Activated naive CD8-positive, alpha-beta T cell treated with anti-CD3 and anti-CD28 coated beads for 36 hours (primary cell): ENCODE results near the gene DIDO1. TPM values are rescaled to one million over a fixed set of nuclear protein-coding genes. Genes with fewer than 3 reads are reported as not detected.

Source experiments
- DNase-seq: peaks from one replicate; pipeline ENCODE4 v3.0.0; 2021
- H3K27ac Mint-ChIP-seq: one replicate; pipeline ENCODE4 v1.8.0; 2022; ENCODE audit warnings: mild to moderate bottlenecking, moderate library complexity, mixed read lengths
- H3K27me3 Mint-ChIP-seq: one replicate; pipeline ENCODE4 v1.8.0; 2022; ENCODE audit warnings: mild to moderate bottlenecking, mixed read lengths
- H3K36me3 Mint-ChIP-seq: one replicate; pipeline ENCODE4 v1.8.0; 2021; ENCODE audit warnings: mild to moderate bottlenecking, mixed read lengths
- H3K4me1 Mint-ChIP-seq: one replicate; pipeline ENCODE4 v1.8.0; 2021; ENCODE audit warnings: mixed read lengths
- H3K4me3 Mint-ChIP-seq: one replicate; pipeline ENCODE4 v1.8.0; 2022; ENCODE audit warnings: mild to moderate bottlenecking, moderate library complexity, mixed read lengths
- H3K9me3 Mint-ChIP-seq: one replicate; pipeline ENCODE4 v1.8.0; 2022; ENCODE audit warnings: mixed read lengths
- total RNA-seq, 2 experiments: library from RNA; stranded (reverse); gene quantifications; one replicate each; pipeline ENCODE4 v1.2.3, GENCODE V29; 2021

Gene DIDO1
- total RNA-seq, 2 experiments from 2014 or later = 46.3 to 47.2 TPM

DNA sequence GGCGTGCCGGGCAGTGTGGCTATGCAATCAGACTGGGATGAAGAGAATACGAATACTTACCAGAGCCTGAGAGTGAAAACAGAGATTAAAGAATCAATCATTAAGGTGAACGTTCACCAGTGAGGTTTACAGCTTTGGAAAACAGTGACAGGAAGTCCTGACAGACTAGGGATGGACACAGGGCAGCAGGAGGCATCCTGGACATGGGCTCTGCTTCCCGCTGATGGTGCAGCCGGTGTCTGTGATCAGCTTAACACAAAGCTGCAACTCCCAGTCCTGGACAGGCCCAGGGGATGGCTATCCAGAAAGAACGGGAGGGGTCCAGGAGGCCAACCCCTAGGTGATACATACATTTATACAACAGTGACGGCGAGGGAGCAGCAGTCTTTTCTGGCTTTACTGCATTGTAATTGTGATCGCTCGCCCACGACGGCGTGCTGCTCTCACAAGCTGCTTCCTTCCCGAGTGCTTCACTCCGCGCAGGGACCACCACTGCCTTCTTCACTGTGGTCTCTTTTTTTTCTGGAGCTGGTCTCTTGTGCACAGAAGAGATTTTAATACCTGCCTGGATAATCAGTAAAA is 20.7 kb downstream of the DIDO1 start:
- Mint-ChIP-seq H3K27me3 (no peaks in the 10 kb centered on the region), H3K4me3 (no peak overlapping the region), H3K36me3 (peaks cover 46% of the 10 kb centered on the region), H3K9me3 (no peaks in the 10 kb centered on the region), H3K4me1 (peaks cover 33% of the 10 kb centered on the region), H3K27ac (no peak overlapping the region)
- no peak for DNase-seq

DNA sequence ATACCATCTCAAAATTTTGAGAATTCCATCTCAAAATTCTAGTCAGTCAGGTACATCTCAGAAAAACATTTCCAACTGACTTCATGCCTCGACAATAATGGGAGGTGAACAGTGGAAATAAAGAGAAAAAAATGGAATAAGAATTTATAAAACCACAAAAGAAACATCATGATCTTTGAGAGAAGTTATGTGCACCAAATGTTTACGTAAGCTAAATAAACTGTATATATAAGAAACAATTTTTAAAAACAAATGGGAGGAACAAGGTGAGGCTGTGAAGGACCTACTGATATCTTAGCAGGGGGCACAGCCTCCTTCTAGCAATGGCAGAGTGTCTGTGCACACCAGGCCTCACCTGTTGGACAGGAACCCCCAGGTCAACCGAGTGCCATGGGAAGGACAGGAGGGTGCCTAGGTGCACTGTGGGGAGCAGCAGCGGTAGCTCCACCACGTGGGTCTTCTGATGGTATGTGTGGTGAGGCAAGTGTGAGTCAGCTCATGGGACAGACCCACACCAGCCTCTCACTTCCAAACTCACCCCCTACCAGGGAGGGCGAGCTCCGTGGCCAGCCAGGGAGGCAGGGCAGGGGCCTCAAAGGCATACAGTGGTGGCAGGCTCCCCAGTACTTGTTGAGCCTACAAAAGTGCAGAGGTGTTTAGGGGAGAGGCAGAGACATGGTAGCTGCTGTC is 23.2 kb downstream of the DIDO1 start:
- peaks cover 35% of the 10 kb centered on the region for H3K36me3 Mint-ChIP-seq
- no peaks in the 10 kb centered on the region for H3K27me3 Mint-ChIP-seq
- H3K4me1 Mint-ChIP-seq = peaks cover 48% of the 10 kb centered on the region
- H3K27ac Mint-ChIP-seq = no peak overlapping the region
- H3K4me3 Mint-ChIP-seq = no peak overlapping the region
- DNase-seq = no peak
- H3K9me3 Mint-ChIP-seq = no peaks in the 10 kb centered on the region

DNA sequence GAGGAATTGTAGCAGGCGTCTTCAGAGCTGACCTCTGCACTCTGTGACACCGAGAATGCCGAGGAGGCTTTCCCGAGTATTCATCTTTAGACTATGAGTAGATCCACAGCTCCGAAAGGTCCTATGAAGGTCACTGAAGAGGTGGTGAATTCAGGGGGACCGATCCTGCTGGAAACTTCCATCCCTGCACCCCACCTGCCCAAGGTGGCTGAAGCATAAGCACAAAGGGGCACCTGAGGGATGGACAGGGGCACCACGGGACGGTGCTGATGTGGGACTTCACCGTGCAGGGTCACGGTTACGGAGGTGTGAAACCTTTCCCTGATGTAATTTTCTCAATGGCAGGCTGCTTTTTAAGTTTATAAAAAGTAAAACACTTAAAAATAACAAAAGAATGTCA is 24.4 kb downstream of the DIDO1 start:
- Mint-ChIP-seq H3K27me3 (no peaks in the 10 kb centered on the region), H3K36me3 (peaks cover 30% of the 10 kb centered on the region)

DNA sequence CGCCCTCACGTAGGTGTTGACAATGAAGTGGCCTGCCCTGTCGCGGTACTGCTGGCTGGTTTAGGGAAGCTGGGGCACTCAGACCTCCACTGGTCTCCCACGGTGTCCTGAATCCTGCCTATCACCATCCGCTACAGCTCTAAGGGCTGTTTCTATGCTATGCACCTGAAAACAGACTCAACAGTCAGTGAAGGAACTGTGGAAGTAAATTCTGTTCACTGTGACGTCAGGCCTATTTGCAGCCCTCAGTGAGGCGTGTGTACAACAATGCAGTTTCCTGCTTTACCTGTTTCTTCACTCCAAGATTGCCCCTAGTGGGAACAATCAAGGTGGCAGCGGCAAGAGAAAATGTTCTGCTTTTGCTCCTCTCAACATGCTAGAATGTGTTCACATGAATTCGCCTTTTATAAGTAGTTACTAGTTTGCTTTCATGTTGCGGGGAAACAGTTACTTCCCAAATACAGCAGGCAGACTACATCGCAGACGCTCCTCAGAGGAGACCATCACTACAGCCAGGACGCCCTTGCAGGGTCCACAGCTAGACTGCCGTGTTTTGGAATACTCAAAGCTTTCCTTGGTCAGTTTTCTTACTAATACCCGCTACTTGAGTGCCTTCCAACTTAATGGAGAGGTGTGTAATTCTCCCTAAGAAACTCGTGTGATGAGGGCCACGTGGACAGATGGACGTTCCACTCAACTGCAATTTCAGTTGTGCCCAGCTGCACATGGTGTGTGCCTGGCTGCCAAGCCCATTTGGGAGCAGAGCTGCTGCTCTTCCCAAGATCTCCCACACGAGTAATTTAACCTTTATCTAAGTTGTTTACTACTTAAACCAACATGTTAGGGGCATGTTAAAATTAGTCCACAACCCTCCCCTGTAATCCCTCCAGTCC is 25.4 kb downstream of the DIDO1 start:
- no peaks in the 10 kb centered on the region for H3K27me3 Mint-ChIP-seq
- H3K36me3 Mint-ChIP-seq = peaks cover 28% of the 10 kb centered on the region
- peak overlapping the region; percentile 31 for H3K27ac Mint-ChIP-seq
- H3K4me1 Mint-ChIP-seq = peaks cover 45% of the 10 kb centered on the region
- H3K9me3 Mint-ChIP-seq = no peaks in the 10 kb centered on the region
- no peak overlapping the region for H3K4me3 Mint-ChIP-seq
- no peak for DNase-seq

More for the DNA sequence above, 24.4 kb downstream of the DIDO1 start:
- Mint-ChIP-seq H3K4me1 (peaks cover 45% of the 10 kb centered on the region), H3K4me3 (no peak overlapping the region), H3K9me3 (no peaks in the 10 kb centered on the region), H3K27ac (peak overlapping the region; percentile 31)
- no peak for DNase-seq

GRCh38 chr20:62900052-62900691 is 26.1 kb downstream of the DIDO1 start:
- DNase-seq = peak; percentile 78
- Mint-ChIP-seq H3K36me3 (peaks cover 27% of the 10 kb centered on the region), H3K4me1 (peaks cover 45% of the 10 kb centered on the region), H3K4me3 (peak overlapping the region; percentile 59), H3K9me3 (no peaks in the 10 kb centered on the region), H3K27me3 (no peaks in the 10 kb centered on the region), H3K27ac (peak overlapping the region; percentile 68)

DNA sequence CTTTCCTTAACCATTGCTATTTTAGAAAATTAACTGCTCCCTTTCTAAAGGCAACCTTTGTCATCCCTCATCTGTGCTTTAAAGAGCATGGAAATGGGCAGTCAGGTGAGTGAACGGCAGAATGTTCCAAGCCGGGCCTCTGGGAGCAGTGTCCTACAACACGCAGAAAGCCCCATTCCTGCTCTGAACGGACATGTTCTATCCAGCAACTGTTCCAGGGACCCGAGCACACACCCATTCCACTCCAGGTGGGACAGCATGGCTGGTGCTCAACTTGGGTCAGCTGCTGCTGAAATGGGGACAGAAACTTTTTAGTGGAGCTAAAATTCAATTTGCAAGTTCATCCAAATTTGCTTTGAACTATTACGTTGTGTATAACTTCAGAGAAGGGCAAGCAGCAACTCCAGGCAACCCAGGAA is 26.7 kb downstream of the DIDO1 start:
- DNase-seq = no peak
- peaks cover 45% of the 10 kb centered on the region for H3K4me1 Mint-ChIP-seq
- no peaks in the 10 kb centered on the region for H3K9me3 Mint-ChIP-seq
- H3K27ac Mint-ChIP-seq = no peak overlapping the region
- H3K27me3 Mint-ChIP-seq = no peaks in the 10 kb centered on the region
- H3K4me3 Mint-ChIP-seq = no peak overlapping the region
- H3K36me3 Mint-ChIP-seq = peaks cover 24% of the 10 kb centered on the region

GRCh38 chr20:62898970-62899632 is 27.2 kb downstream of the DIDO1 start:
- Mint-ChIP-seq H3K4me1 (peaks cover 42% of the 10 kb centered on the region), H3K27me3 (no peaks in the 10 kb centered on the region), H3K27ac (peak overlapping the region; percentile 72), H3K9me3 (no peaks in the 10 kb centered on the region), H3K36me3 (peaks cover 24% of the 10 kb centered on the region), H3K4me3 (peak overlapping the region; percentile 41)
- DNase-seq = peak; percentile 52

DNA sequence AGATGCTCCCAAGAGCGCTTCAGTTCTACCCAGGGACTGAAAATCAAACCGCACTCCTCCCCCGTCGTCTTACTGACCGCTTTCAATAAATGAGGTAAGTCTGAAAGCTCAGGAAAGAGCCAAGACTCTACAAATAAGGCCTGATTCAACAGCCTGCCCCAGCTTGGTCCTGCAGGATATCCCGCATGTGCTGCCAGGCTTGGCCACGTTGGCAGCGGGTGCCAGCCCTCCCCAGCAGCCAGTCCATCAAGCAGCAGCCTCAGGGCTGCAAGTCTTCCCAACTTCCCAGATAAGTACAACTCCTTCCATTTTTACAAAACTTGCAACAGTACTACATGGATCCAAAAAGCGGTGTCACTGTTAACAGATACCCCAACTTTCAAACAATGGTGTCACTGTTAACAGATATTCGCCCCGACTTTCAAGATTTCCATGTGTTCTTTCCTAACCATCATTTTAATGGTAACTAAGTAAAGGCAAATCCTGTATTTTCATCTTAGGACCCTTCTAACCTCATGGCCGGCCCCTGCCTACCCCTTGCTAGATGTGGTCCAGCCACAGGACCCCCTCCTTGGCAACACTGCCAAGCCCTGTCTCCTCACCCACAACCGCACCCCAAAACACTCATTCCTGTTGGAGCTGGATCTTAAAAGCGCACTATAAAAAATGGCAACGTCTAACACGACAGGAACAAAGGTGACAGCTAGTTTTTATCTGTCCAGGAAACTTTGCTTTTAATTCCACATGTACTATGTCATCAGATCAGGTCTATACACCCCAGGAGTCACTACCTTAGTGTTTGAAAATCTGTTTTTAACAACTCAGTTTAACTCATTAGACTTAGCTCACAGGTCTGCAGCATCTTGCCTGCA is 28.0 kb downstream of the DIDO1 start:
- H3K27me3 Mint-ChIP-seq = no peaks in the 10 kb centered on the region
- DNase-seq = no peak
- H3K9me3 Mint-ChIP-seq = no peaks in the 10 kb centered on the region
- no peak overlapping the region for H3K4me3 Mint-ChIP-seq
- peaks cover 26% of the 10 kb centered on the region for H3K36me3 Mint-ChIP-seq
- peaks cover 40% of the 10 kb centered on the region for H3K4me1 Mint-ChIP-seq
- H3K27ac Mint-ChIP-seq = peak overlapping the region; percentile 20

- no peak for DNase-seq
- Mint-ChIP-seq H3K36me3 (peaks cover 32% of the 10 kb centered on the region), H3K9me3 (no peaks in the 10 kb centered on the region), H3K27ac (no peak overlapping the region), H3K4me3 (no peak overlapping the region), H3K27me3 (no peaks in the 10 kb centered on the region), H3K4me1 (peaks cover 42% of the 10 kb centered on the region)
Observed at GRCh38 chr20:62897666-62898065, 28.6 kb downstream of the DIDO1 start.

- no peaks in the 10 kb centered on the region for H3K9me3 Mint-ChIP-seq
- no peaks in the 10 kb centered on the region for H3K27me3 Mint-ChIP-seq
- H3K4me1 Mint-ChIP-seq = peaks cover 46% of the 10 kb centered on the region
- H3K4me3 Mint-ChIP-seq = no peak overlapping the region
- peaks cover 37% of the 10 kb centered on the region for H3K36me3 Mint-ChIP-seq
- no peak for DNase-seq
- no peak overlapping the region for H3K27ac Mint-ChIP-seq
Observed at GRCh38 chr20:62896526-62896925, 29.8 kb downstream of the DIDO1 start.

DNA sequence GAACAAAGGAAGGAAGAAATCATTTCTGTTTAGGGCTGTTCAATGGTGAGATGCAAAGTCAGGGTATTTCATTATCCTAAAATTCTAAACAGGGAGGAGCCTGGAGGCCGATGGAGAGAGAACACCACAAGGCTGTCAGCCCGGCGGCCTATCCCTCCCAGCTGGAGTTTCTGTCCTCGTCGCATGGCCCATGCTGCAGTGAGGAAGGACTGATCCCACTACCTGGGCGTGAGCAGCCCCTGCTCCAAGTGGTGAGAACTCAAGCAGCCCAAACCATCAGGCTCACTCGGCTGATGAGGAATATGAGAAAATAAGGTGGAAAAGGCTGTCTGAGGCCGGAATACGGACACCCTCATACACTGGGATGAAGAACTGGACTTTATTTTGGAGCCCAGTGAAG is 30.8 kb downstream of the DIDO1 start:
- Mint-ChIP-seq H3K36me3 (peaks cover 43% of the 10 kb centered on the region), H3K9me3 (no peaks in the 10 kb centered on the region), H3K4me3 (no peak overlapping the region), H3K4me1 (peaks cover 46% of the 10 kb centered on the region), H3K27ac (no peak overlapping the region), H3K27me3 (no peaks in the 10 kb centered on the region)
- DNase-seq = no peak

DNA sequence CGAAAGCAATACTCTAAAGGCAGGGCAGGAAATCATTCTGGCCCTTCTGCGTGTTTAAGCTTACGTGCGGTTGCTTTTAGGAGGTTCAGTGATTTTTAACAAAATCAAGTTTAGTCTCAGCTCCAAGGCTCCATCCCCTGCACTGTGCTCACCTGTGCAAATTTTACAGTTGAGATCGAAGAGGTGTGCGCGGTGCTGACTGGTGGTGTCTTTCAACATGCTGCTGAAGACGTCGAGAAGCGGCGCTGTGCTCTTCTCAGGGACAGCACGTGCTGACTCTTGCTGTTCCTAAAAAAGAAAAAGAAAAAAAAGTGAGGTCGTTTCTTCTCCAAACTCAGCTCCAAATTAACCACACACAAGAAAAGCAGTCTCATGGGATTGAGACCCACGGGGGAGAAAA is 32.0 kb downstream of the DIDO1 start:
- Mint-ChIP-seq H3K9me3 (no peaks in the 10 kb centered on the region), H3K4me3 (no peak overlapping the region), H3K27me3 (no peaks in the 10 kb centered on the region), H3K4me1 (peaks cover 37% of the 10 kb centered on the region), H3K36me3 (peaks cover 42% of the 10 kb centered on the region), H3K27ac (no peak overlapping the region)
- DNase-seq = no peak

GRCh38 chr20:62893700-62894099 is 32.6 kb downstream of the DIDO1 start:
- Mint-ChIP-seq H3K4me3 (no peak overlapping the region), H3K4me1 (peaks cover 31% of the 10 kb centered on the region), H3K27ac (no peak overlapping the region), H3K27me3 (no peaks in the 10 kb centered on the region), H3K36me3 (peaks cover 42% of the 10 kb centered on the region), H3K9me3 (no peaks in the 10 kb centered on the region)
- no peak for DNase-seq
